ENCODE measurements around the gene SNAP47.

DNA sequence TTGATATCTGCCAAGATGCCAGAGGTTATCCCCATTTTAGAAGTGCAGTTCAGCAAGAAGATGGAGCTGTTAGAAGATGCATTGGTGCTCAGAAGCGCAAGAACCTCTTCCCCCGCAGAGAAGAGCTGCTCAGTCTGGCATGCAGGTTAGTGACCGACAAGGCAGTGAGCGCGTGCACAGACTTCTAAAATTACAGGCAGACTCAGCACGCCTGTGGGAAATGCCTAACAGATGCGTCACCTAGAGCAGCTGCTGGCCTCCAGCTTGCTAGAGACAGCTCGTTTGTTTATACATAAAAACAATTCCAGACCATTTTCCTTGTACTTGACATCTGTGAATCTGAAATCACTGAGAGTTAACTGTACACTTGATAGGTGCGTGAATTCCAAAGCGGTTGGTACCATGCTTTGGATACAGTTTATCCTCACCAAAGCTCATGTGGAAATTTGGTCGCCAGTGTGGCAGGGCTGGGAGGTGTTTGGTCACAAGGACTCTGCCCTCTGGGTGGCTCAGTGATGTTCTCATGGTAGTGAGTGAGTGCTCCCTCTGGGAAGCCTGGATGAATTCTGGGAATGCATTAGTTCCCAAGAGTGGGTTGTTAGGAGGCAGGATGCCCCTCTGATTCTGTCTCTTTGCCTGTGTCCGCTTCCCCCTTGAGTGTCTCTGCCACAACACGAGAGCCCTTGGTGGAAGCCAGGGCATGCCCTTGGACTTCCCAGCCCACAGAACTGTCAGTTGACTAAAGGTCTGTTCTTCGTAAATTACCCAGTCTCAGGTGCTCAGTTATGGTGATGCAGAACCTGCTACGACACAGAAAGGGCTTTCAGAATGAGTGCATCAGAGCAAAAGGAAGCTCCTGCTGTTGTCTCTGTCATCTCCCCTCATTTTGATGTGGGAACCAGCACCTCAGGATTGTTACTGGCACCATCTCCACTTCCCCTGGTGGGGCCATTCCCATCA is 24.4 kb downstream of the SNAP47 start:
- TF ChIP-seq, protein P1, sequence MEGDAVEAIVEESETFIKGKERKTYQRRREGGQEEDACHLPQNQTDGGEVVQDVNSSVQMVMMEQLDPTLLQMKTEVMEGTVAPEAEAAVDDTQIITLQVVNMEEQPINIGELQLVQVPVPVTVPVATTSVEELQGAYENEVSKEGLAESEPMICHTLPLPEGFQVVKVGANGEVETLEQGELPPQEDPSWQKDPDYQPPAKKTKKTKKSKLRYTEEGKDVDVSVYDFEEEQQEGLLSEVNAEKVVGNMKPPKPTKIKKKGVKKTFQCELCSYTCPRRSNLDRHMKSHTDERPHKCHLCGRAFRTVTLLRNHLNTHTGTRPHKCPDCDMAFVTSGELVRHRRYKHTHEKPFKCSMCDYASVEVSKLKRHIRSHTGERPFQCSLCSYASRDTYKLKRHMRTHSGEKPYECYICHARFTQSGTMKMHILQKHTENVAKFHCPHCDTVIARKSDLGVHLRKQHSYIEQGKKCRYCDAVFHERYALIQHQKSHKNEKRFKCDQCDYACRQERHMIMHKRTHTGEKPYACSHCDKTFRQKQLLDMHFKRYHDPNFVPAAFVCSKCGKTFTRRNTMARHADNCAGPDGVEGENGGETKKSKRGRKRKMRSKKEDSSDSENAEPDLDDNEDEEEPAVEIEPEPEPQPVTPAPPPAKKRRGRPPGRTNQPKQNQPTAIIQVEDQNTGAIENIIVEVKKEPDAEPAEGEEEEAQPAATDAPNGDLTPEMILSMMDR (IDR thresholded peaks at IDR 0.05), result no peak
- no peak for TF ChIP-seq POLR2A (IDR thresholded peaks at IDR 0.05)
- peak; percentile 7 for TF ChIP-seq EP300 (IDR thresholded peaks at IDR 0.05; ENCODE audit: low read depth)
